GM21619 (cell line): ENCODE data around the gene CDK14.
"Not testable (repeated sequence)": the region's sequence is repeated elsewhere in the genome, so short reads cannot be mapped to it uniquely, and the experiment has no call there.

ENCODE experiments used
- ATAC-seq: cut with Tn5 transposase; IDR thresholded peaks from one replicate; pipeline ENCODE4 v1.9.1; 2021; ENCODE audit not compliant: unreplicated experiment

The CDK14 gene

GRCh38 chr7:90886416-90886815 lies 290.3 kb downstream of the CDK14 start:
- no peak for ATAC-seq

GRCh38 chr7:90889210-90889609 lies 293.1 kb downstream of the CDK14 start:
- no peak for ATAC-seq

GRCh38 chr7:90889644-90890043 lies 293.5 kb downstream of the CDK14 start:
- no peak for ATAC-seq

GRCh38 chr7:90891529-90891928 lies 295.4 kb downstream of the CDK14 start:
- no peak for ATAC-seq

GRCh38 chr7:90892213-90892612 lies 296.1 kb downstream of the CDK14 start:
- ATAC-seq, result peak; percentile 75

GRCh38 chr7:90894122-90894521 lies 298.0 kb downstream of the CDK14 start:
- no peak for ATAC-seq

- no peak for ATAC-seq
These were observed 300.3 kb downstream of the CDK14 start for GRCh38 chr7:90896458-90896857.

- no peak for ATAC-seq
These were observed 301.9 kb downstream of the CDK14 start for GRCh38 chr7:90897961-90898469.

- ATAC-seq, result no peak
These were observed 304.7 kb downstream of the CDK14 start for GRCh38 chr7:90900628-90901356.

GRCh38 chr7:90903841-90904240 lies 307.7 kb downstream of the CDK14 start:
- ATAC-seq, result no peak

GRCh38 chr7:90910136-90910535 lies 314.0 kb downstream of the CDK14 start:
- ATAC-seq, result no peak

- ATAC-seq, result no peak
These were observed 320.2 kb downstream of the CDK14 start for GRCh38 chr7:90916319-90916718.

- no peak for ATAC-seq
These were observed 321.4 kb downstream of the CDK14 start for GRCh38 chr7:90917539-90917938.

GRCh38 chr7:90918303-90918702 lies 322.2 kb downstream of the CDK14 start:
- no peak for ATAC-seq

- no peak for ATAC-seq
These were observed 323.7 kb downstream of the CDK14 start for GRCh38 chr7:90919816-90920215.

- no peak for ATAC-seq
These were observed 324.2 kb downstream of the CDK14 start for GRCh38 chr7:90920336-90920735.

GRCh38 chr7:90923541-90923997 lies 327.4 kb downstream of the CDK14 start:
- ATAC-seq, result no peak

GRCh38 chr7:90928700-90929424 lies 332.7 kb downstream of the CDK14 start:
- not testable (repeated sequence) for ATAC-seq

- ATAC-seq, result peak; percentile 98
These were observed 336.1 kb downstream of the CDK14 start for GRCh38 chr7:90931986-90932916.

- no peak for ATAC-seq
These were observed 336.9 kb downstream of the CDK14 start for GRCh38 chr7:90933041-90933440.

GRCh38 chr7:90933984-90934383 lies 337.9 kb downstream of the CDK14 start:
- ATAC-seq, result no peak
